GM20000 (cell line): ENCODE data around the gene DCUN1D2.

Experiments
- DNase-seq: peaks from one replicate; pipeline ENCODE4 v3.0.0; 2012; ENCODE audit warnings: low spot score
- CTCF ChIP-seq: IDR thresholded peaks from 2 replicates; pipeline ENCODE4 v1.5.1; 2012; ENCODE audit warnings: mild to moderate bottlenecking, control low read depth; ENCODE audit errors: extremely low read depth, missing control alignments

Gene DCUN1D2

GRCh38 chr13:113425941-113426590 lies 64.4 kb downstream of the DCUN1D2 start:
- no peak for TF ChIP-seq CTCF
- no peak for DNase-seq

- no peak for TF ChIP-seq CTCF
- no peak for DNase-seq
Measured at GRCh38 chr13:113423520-113424163, 66.9 kb downstream of the DCUN1D2 start.

- TF ChIP-seq CTCF = no peak
- DNase-seq = no peak
Measured at GRCh38 chr13:113422807-113423519, 67.5 kb downstream of the DCUN1D2 start.

DNA sequence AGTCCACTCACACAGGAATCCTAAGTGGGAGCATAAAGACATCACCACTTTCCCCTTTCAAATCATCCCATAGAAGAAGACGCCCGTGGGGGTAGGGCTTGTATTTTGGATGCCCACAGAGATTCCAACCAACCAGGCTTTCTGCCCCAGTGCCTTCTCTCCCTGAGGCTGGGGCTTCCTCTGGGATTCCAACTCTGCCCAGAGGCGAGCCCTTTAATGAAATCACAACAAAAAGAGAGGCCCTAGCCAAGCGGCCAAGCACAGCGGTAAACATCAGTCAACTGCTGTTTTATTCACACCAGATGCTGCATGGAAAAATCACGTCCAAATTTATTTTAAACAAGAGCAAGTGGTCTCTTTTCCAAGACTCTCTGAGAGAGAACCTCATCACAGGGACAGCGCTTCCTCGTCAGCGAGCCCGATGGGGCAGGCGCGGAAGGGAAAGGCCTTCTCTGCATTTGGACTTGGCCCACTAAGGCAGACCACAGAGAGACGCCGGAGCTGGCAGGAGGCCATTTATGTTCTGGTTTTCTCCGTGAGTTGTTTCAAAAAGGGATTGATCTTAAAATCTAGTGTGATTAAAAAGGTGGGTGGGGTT lies 68.7 kb downstream of the DCUN1D2 start:
- no peak for DNase-seq
- TF ChIP-seq CTCF = no peak

DNA sequence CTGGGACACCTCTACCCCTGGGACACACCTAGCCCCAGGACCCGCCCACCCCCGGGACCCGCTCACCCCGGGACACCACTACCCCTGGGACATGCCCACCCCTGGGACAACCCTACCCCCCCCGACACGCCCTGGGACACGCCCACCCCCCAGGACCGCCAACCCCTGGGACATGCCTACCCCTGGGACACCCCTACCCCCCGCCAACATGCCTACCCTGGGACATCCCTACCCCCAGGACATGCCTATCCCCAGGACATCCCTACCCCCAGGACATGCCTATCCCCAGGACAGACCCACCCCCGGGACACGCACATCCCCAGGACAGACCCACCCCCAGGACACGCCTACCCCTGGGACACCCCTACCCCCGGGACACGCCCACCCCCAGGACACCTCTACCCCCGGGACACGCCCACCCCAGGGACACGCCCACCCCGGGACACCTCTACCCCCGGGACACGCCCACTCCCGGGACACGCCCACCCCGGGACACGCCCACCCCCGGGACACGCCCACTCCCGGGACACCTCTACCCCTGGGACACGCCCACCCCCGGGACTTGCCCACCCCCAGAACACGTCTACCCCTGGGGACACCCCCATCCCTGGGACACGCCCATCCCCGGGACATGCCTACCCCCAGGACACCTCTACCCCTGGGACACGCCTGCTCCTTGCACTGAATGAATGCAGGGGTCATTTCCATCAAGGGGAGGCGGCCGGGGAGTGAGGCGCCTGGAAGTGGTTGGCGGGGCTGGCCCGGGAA lies 69.5 kb downstream of the DCUN1D2 start:
- DNase-seq = no peak
- no peak for TF ChIP-seq CTCF

DNA sequence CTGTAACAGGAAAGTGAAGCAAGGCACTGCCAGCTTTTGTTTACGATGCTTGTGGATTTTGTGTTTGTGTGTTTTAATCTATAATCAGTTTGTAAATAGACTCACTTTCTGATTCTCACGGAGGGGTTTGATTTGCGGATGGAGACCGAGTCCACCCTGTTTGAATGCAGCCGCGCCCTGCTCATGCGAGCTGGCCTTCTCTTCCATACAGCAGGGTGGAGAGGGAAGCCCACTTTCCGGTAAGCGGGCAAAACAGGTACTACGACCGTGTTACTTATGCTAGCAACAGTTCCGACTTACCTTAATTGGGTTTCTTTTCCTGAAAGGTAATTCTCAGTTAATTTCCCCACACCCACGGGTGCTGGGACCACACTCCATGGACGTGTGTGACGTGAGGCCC lies 70.3 kb downstream of the DCUN1D2 start:
- DNase-seq = no peak
- TF ChIP-seq CTCF = no peak
